K562 (cell line): ENCODE results near the gene GRB14. TPM values are rescaled to one million over a fixed set of nuclear protein-coding genes. Genes with fewer than 3 reads are reported as not detected.
"Not testable (repeated sequence)": the region's sequence is repeated elsewhere in the genome, so short reads cannot be mapped to it uniquely, and the experiment has no call there.

ENCODE experiments used
- ATAC-seq: fragments of 200-7000 bp; cut with Tn5 transposase; 3 replicates; pipeline ENCODE4 v1.9.1; 2020; ENCODE audit warnings: moderate library complexity
- BruUV-seq: library from RNA; stranded (reverse); fragments of 400-500 nt; replicated peaks from 2 replicates; lab custom pipeline; 2021; lab: Mats Ljungman, UMichigan
- CTCF ChIA-PET: fragments of 300-600 bp; formaldehyde crosslinking; extraction: SDS; loops from one replicate; lab custom pipeline; 2021; ENCODE audit warnings: low intra/inter-chr PET ratio; lab: Yijun Ruan, JAX
- POLR2A ChIA-PET: fragments of 300-600, 350-650 bp; sonication (Branson Sonifier 250); formaldehyde crosslinking; extraction: SDS; loops from one replicate; lab custom pipeline; 2021; ENCODE audit warnings: antibody characterized with exemption, inconsistent platforms; lab: Yijun Ruan, JAX
- DNase-seq, 4 experiments: peaks; one replicate each; pipeline versions ENCODE4 v3.0.0 to v3.0.0-alpha.2; 2011 to 2018; ENCODE audit warnings: low spot score in 3 of 4, mixed read lengths in 3 of 4; ENCODE audit errors: extremely low read depth in 1 of 4
- FAIRE-seq: peaks from 2 replicates; lab custom pipeline; 2011; peaks lifted over from hg19 to GRCh38; lab: Jason Lieb, UNC
- H2AFZ ChIP-seq: 2 replicates; pipeline ENCODE4 v1.6.0; 2011; ENCODE audit warnings: low read depth, low read length, control low read depth, inconsistent platforms
- H3K27ac ChIP-seq: fragments of 200-600 bp; 3 replicates; pipeline ENCODE4 v1.8.0; 2011; ENCODE audit warnings: low read depth, mild to moderate bottlenecking, control low read depth, inconsistent platforms, low read length, moderate library complexity, mixed read lengths; ENCODE audit errors: extremely low read depth
- H3K27me3 ChIP-seq, 2 experiments: fragments of 300-600 bp in 1 of 2; 2 replicates in 1 of 2; 3 replicates in 1 of 2; pipeline versions ENCODE4 v1.6.0 to v1.8.0; 2011; ENCODE audit warnings: inconsistent platforms in 2 of 2, low read length in 2 of 2, mild to moderate bottlenecking in 1 of 2, mixed read lengths in 1 of 2, moderate library complexity in 1 of 2; ENCODE audit not compliant: control insufficient read depth in 2 of 2, insufficient read depth in 2 of 2
- H3K36me3 ChIP-seq: fragments of 300-600 bp; 3 replicates; pipeline ENCODE4 v1.8.0; 2011; ENCODE audit warnings: mild to moderate bottlenecking, low read length, inconsistent platforms; ENCODE audit not compliant: control insufficient read depth, insufficient read depth
- H3K4me1 ChIP-seq, 2 experiments: fragments of 200-600 bp in 1 of 2; replicated peaks in 1 of 2; 2 replicates in 1 of 2; 3 replicates in 1 of 2; pipeline versions ENCODE4 v1.5.1 to v1.8.0; 2011; ENCODE audit warnings: inconsistent platforms in 2 of 2, low read length in 2 of 2, mild to moderate bottlenecking in 1 of 2, mixed read lengths in 1 of 2, moderate library complexity in 1 of 2; ENCODE audit not compliant: control insufficient read depth in 2 of 2, insufficient read depth in 2 of 2
- H3K4me2 ChIP-seq: 2 replicates; pipeline ENCODE4 v1.6.1; 2011; ENCODE audit warnings: low read length, control low read depth, inconsistent platforms, mixed read lengths; ENCODE audit not compliant: insufficient read depth
- H3K4me3 ChIP-seq: fragments of 200-600 bp; sonication (generic), shearing (Covaris generic); 2 replicates; pipeline ENCODE4 v1.5.1; 2016; ENCODE audit warnings: control low read depth, inconsistent platforms
- H3K79me2 ChIP-seq: fragments of 200-600 bp; 3 replicates; pipeline ENCODE4 v1.8.0; 2011; ENCODE audit warnings: low read length, inconsistent platforms; ENCODE audit not compliant: control insufficient read depth, insufficient read depth
- H3K9ac ChIP-seq, 2 experiments: 2 replicates each; pipeline versions ENCODE4 v1.6.0 to v1.6.1; 2011; ENCODE audit warnings: low read depth in 2 of 2, low read length in 2 of 2, control low read depth in 1 of 2, inconsistent platforms in 1 of 2, mild to moderate bottlenecking in 1 of 2, mixed read lengths in 1 of 2; ENCODE audit not compliant: insufficient read depth in 1 of 2
- H3K9me1 ChIP-seq: one replicate; pipeline ENCODE4 v1.6.0; 2011; ENCODE audit warnings: inconsistent platforms, mild to moderate bottlenecking, low read length, moderate library complexity; ENCODE audit not compliant: control insufficient read depth, insufficient read depth
- H3K9me3 ChIP-seq: replicated peaks from 2 replicates; pipeline ENCODE4 v1.5.1; 2011; ENCODE audit warnings: low read depth, low read length, inconsistent platforms; ENCODE audit not compliant: control insufficient read depth, insufficient read depth
- H4K20me1 ChIP-seq: replicated peaks from 2 replicates; pipeline ENCODE4 v1.6.1; 2011; ENCODE audit warnings: low read length, inconsistent platforms, mixed read lengths; ENCODE audit not compliant: control insufficient read depth, insufficient read depth
- AFF1 ChIP-seq, 2 experiments: fragments of 450-650 bp; IDR thresholded peaks; 2 replicates each; pipeline ENCODE4 v1.6.1; 2018; ENCODE audit warnings: mild to moderate bottlenecking in 2 of 2, low read depth in 1 of 2; ENCODE audit not compliant: partially characterized antibody in 2 of 2
- E2F3 ChIP-seq: fragments of 250-450 bp; sonication (Bioruptor Pico); IDR thresholded peaks from 2 replicates; pipeline ENCODE4 v1.4.0; 2020; ENCODE audit warnings: mild to moderate bottlenecking
- NFIC ChIP-seq: fragments of 450-650 bp; IDR thresholded peaks from 2 replicates; pipeline ENCODE4 v1.6.1; 2017; ENCODE audit warnings: mild to moderate bottlenecking, inconsistent platforms
- POLR2H ChIP-seq: IDR thresholded peaks from 2 replicates; pipeline ENCODE4 v1.6.1; 2016; ENCODE audit warnings: missing genetic modification characterization, low read depth, mild to moderate bottlenecking, control low read depth, missing compliant biosample characterization, moderate library complexity
- ZBTB8A ChIP-seq: fragments of 450-650 bp; IDR thresholded peaks from 2 replicates; pipeline ENCODE4 v1.6.1; 2018; ENCODE audit warnings: mild to moderate bottlenecking, moderate library complexity; ENCODE audit not compliant: partially characterized antibody
- ZNF146 ChIP-seq: IDR thresholded peaks from one replicate; pipeline ENCODE4 v1.6.1; 2018; ENCODE audit warnings: missing compliant biosample characterization; ENCODE audit not compliant: unreplicated experiment
- WGBS: fragments of 100-300 bp; shearing (Covaris generic); methylation state at CpG from one replicate; pipeline ENCODE4 v1.1.6; 2016; ENCODE audit warnings: low coverage, mixed read lengths; ENCODE audit not compliant: insufficient coverage; ENCODE audit errors: missing lambda C conversion rate; 5-methylcytosine and 5-hydroxymethylcytosine counted together
- in situ Hi-C: fragments of 300-500 bp; cut with MboI; formaldehyde crosslinking; loops from 4 replicates; pipeline ENCODE4 v1.15.0; 2018; ENCODE audit warnings: inconsistent platforms, mixed read lengths
- intact Hi-C: fragments of 100-400 bp; cut with micrococcal nuclease; formaldehyde crosslinking; loops from 2 replicates; pipeline ENCODE4 v1.14.2; 2022
- polyA plus RNA-seq, 8 experiments: library from polyadenylated mRNA; depleted of rRNA in 4 of 8; stranded (reverse) in 5 of 8; unstranded in 3 of 8; fragments of >200 nt; fragmentation: Nextera tagmentation in 2 of 8; fragmentation: Illumina TruSeq in 1 of 8; extraction: Ambion mirVana in 2 of 8; extraction: Trizol in 1 of 8; gene quantifications; 2 replicates each; pipeline versions ENCODE4 v1.2.1 to v1.2.3, GENCODE V29; 2011 to 2014; ENCODE audit warnings: inconsistent platforms in 1 of 8, missing spikeins in 1 of 8
- total RNA-seq, 7 experiments: library from RNA; depleted of rRNA in 6 of 7; stranded (reverse); fragments of >200 nt in 6 of 7; fragmentation: Illumina TruSeq in 2 of 7; extraction: Trizol in 2 of 7; gene quantifications; 2 replicates each; pipeline versions ENCODE4 v1.2.1 to v1.2.3, GENCODE V29; 2011 to 2021; ENCODE audit warnings: low replicate concordance in 1 of 7
- TF ChIP-seq, protein P1 (sequence below), 3 experiments: fragments of 200-800 bp in 1 of 3; fragments of 250-450 bp in 1 of 3; fragments of 450-650 bp in 1 of 3; sonication (Bioruptor Pico) in 1 of 3; sonication (Bioruptor generic) in 1 of 3; formaldehyde crosslinking in 1 of 3; IDR thresholded peaks; 2 replicates each; pipeline versions ENCODE4 v1.6.1 to v1.8.0; 2016 to 2022; ENCODE audit warnings: mild to moderate bottlenecking in 2 of 3, missing genetic modification characterization in 2 of 3, missing compliant biosample characterization in 1 of 3, moderate library complexity in 1 of 3

GRB14 gene
- total and polyA plus RNA-seq, 9 of the 15 experiments (the other 6 are each of a cell fraction or from before 2014, with no cell fraction given): not detected

DNA sequence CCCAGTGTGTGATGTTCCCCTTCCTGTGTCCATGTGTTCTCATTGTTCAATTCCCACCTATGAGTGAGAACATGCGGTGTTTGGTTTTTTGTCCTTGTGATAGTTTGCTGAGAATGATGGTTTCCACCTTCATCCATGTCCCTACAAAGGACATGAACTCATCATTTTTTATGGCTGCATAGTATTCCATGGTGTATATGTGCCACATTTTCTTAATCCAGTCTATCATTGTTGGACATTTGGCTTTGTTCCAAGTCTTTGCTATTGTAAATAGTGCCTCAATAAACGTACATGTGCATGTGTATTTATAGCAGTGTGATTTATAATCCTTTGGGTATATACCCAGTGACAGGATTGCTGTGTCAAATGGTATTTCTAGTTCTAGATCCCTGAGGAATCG lies 7.0 kb upstream of the GRB14 start:
- H3K27me3 ChIP-seq, H3K4me3 ChIP-seq, H3K4me1 ChIP-seq, H3K9me1 ChIP-seq, FAIRE-seq, ATAC-seq, DNase-seq, in situ Hi-C loops, H3K9ac ChIP-seq, H3K9me3 ChIP-seq, POLR2A ChIA-PET, H2AFZ ChIP-seq, BruUV-seq, H3K4me2 ChIP-seq, H3K27ac ChIP-seq, H3K79me2 ChIP-seq, H4K20me1 ChIP-seq, CTCF ChIA-PET, H3K36me3 ChIP-seq, intact Hi-C loops: not testable (repeated sequence)
- WGBS: 0% methylated on average over 2 of the region's 3 CpGs
- TF ChIP-seq NFIC: peak; percentile 55

- Histone ChIP-seq H3K36me3 (no peaks in the 10 kb centered on the region), H3K79me2 (no peaks in the 10 kb centered on the region), H4K20me1 (no peaks in the 10 kb centered on the region), H3K27ac (no peak overlapping the region), H2AFZ (no peak overlapping the region), H3K9me3 (no peaks in the 10 kb centered on the region), H3K4me1 (no peaks in the 10 kb centered on the region), H3K4me2 (no peak overlapping the region), H3K4me3 (no peak overlapping the region), H3K9ac (no peak overlapping the region), H3K9me1 (no peaks in the 10 kb centered on the region), H3K27me3 (no peaks in the 10 kb centered on the region)
- intact Hi-C loops (no loop called here), in situ Hi-C loops (no loop called here)
- FAIRE-seq (no peak), ATAC-seq (no peak), DNase-seq (no peak)
- WGBS: 2% methylated on average over 3 of the region's 3 CpGs
- no TSS peak for BruUV-seq
- CTCF ChIA-PET: no interaction called here
- POLR2A ChIA-PET: no interaction called here
- TF ChIP-seq, protein P1, sequence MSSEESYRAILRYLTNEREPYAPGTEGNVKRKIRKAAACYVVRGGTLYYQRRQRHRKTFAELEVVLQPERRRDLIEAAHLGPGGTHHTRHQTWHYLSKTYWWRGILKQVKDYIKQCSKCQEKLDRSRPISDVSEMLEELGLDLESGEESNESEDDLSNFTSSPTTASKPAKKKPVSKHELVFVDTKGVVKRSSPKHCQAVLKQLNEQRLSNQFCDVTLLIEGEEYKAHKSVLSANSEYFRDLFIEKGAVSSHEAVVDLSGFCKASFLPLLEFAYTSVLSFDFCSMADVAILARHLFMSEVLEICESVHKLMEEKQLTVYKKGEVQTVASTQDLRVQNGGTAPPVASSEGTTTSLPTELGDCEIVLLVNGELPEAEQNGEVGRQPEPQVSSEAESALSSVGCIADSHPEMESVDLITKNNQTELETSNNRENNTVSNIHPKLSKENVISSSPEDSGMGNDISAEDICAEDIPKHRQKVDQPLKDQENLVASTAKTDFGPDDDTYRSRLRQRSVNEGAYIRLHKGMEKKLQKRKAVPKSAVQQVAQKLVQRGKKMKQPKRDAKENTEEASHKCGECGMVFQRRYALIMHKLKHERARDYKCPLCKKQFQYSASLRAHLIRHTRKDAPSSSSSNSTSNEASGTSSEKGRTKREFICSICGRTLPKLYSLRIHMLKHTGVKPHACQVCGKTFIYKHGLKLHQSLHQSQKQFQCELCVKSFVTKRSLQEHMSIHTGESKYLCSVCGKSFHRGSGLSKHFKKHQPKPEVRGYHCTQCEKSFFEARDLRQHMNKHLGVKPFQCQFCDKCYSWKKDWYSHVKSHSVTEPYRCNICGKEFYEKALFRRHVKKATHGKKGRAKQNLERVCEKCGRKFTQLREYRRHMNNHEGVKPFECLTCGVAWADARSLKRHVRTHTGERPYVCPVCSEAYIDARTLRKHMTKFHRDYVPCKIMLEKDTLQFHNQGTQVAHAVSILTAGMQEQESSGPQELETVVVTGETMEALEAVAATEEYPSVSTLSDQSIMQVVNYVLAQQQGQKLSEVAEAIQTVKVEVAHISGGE (CRISPR knock-in tag; IDR thresholded peaks at IDR 0.05): no peak
- TF ChIP-seq ZNF146 (no peak), E2F3 (no peak), ZBTB8A (no peak), POLR2H (tag) (no peak), AFF1 (IDR thresholded peaks at IDR 0.05; ENCODE audit: low read depth in 1 of 2, partially characterized antibody in 2 of 2) (no peak)
These were observed 4.2 kb upstream of the GRB14 start for GRCh38 chr2:164625378-164625971.
